Measurements from ENCODE around the gene VENTX. TPM values are rescaled to one million over a fixed set of nuclear protein-coding genes. Genes with fewer than 3 reads are reported as not detected.

Gene VENTX
- total RNA-seq, 1 experiment from 2014 or later, result not detected

GRCh38 chr10:133276435-133277201, 39.0 kb downstream of the VENTX start, which contains the start of gene ADAM8:
Gene ADAM8, minus strand, starts transcription at chr10:133276868. Its CDS starts 51 bp downstream, at chr10:133276817.
- H3K9ac ChIP-seq (ENCODE audit: low read length), result no peak within 1 kb of the TSS
- H3K4me1 ChIP-seq (ENCODE audit: control insufficient read depth in 1 of 2, insufficient read depth in 2 of 2, low read length in 2 of 2), result no peaks in the 10 kb centered on the region
- H3K9me3 ChIP-seq (ENCODE audit: control insufficient read depth in 1 of 2, insufficient read depth in 1 of 2, low read depth in 1 of 2, low read length in 2 of 2), result no peaks in the 10 kb centered on the region
- no peak within 1 kb of the TSS for H3K4me2 ChIP-seq (ENCODE audit: low read length)
- H3K4me3 ChIP-seq (replicated peaks in 1 of 2; ENCODE audit: low read depth in 1 of 2, low read length in 2 of 2), result no peak within 1 kb of the TSS
- DNase-seq (ENCODE audit: low read depth, low spot score) (no peak), ATAC-seq (no peak)
- no peak within 1 kb of the TSS for H2AFZ ChIP-seq (ENCODE audit: low read depth, low read length, poor library complexity, severe bottlenecking)
- POLR2A ChIA-PET, result no interaction called here
- RAD21 ChIA-PET (ENCODE audit: low non-redundant PET in 1 of 2, low total read pairs in 2 of 2, uncharacterized antibody in 2 of 2, unreplicated experiment in 2 of 2), result no interaction called here
- no peak for TF ChIP-seq YY1 (IDR thresholded peaks at IDR 0.05; ENCODE audit: extremely low read depth, insufficient replicate concordance, low read depth, low read length)
- no peak for TF ChIP-seq CTCF (IDR thresholded peaks at IDR 0.05 in 2 of 3, conservative IDR thresholded peaks at IDR 0.05 in 1 of 3; ENCODE audit: borderline replicate concordance in 1 of 3, insufficient read depth in 1 of 3, low read depth in 2 of 3, low read length in 2 of 3)
- no peak for TF ChIP-seq JUND (IDR thresholded peaks at IDR 0.05)
- intact Hi-C loops (cut with micrococcal nuclease), result no loop called here
- no TSS peak for BruUV-seq (replicated peaks)
- no peaks in the 10 kb centered on the region for H3K9me2 ChIP-seq (ENCODE audit: insufficient read depth)
- H3K27ac ChIP-seq (ENCODE audit: low read depth, low read length), result no peak within 1 kb of the TSS
- H4K20me1 ChIP-seq (ENCODE audit: insufficient read depth), result no peaks in the 10 kb centered on the region
- H3K79me2 ChIP-seq (ENCODE audit: insufficient read depth, low read length), result no peaks in the 10 kb centered on the region
- H3K36me3 ChIP-seq (ENCODE audit: control insufficient read depth in 1 of 2, insufficient read depth in 2 of 2, low read length in 2 of 2), result no peaks in the 10 kb centered on the region
- CTCF ChIA-PET, result no interaction called here
- no peaks in the 10 kb centered on the region for H3K27me3 ChIP-seq (ENCODE audit: insufficient read depth, low read length)

GRCh38 chr10:133277277-133277992, 39.8 kb downstream of the VENTX start:
- BruUV-seq (replicated peaks), result no TSS peak
- no peaks in the 10 kb centered on the region for H3K9me2 ChIP-seq (ENCODE audit: insufficient read depth)
- no peak overlapping the region for H3K4me2 ChIP-seq (ENCODE audit: low read length)
- intact Hi-C loops (cut with micrococcal nuclease), result no loop called here
- no peaks in the 10 kb centered on the region for H3K9me3 ChIP-seq (ENCODE audit: control insufficient read depth in 1 of 2, insufficient read depth in 1 of 2, low read depth in 1 of 2, low read length in 2 of 2)
- no peaks in the 10 kb centered on the region for H4K20me1 ChIP-seq (ENCODE audit: insufficient read depth)
- RAD21 ChIA-PET (ENCODE audit: low non-redundant PET in 1 of 2, low total read pairs in 2 of 2, uncharacterized antibody in 2 of 2, unreplicated experiment in 2 of 2), result no interaction called here
- H3K36me3 ChIP-seq (ENCODE audit: control insufficient read depth in 1 of 2, insufficient read depth in 2 of 2, low read length in 2 of 2), result no peaks in the 10 kb centered on the region
- no peaks in the 10 kb centered on the region for H3K27me3 ChIP-seq (ENCODE audit: insufficient read depth, low read length)
- POLR2A ChIA-PET, result no interaction called here
- no peak overlapping the region for H3K27ac ChIP-seq (ENCODE audit: low read depth, low read length)
- no peak overlapping the region for H2AFZ ChIP-seq (ENCODE audit: low read depth, low read length, poor library complexity, severe bottlenecking)
- no peak for DNase-seq (ENCODE audit: low read depth, low spot score)
- no peak overlapping the region for H3K4me3 ChIP-seq (replicated peaks in 1 of 2; ENCODE audit: low read depth in 1 of 2, low read length in 2 of 2)
- CTCF ChIA-PET, result no interaction called here
- TF ChIP-seq JUND (IDR thresholded peaks at IDR 0.05) (no peak), YY1 (IDR thresholded peaks at IDR 0.05; ENCODE audit: extremely low read depth, insufficient replicate concordance, low read depth, low read length) (no peak), ZFX (IDR thresholded peaks at IDR 0.05) (no peak), SIN3A (IDR thresholded peaks at IDR 0.05; ENCODE audit: low read depth) (no peak), CEBPB (IDR thresholded peaks at IDR 0.05; ENCODE audit: low read depth) (no peak), SRF (IDR thresholded peaks at IDR 0.05; ENCODE audit: low read depth) (no peak), FOSL1 (IDR thresholded peaks at IDR 0.05; ENCODE audit: low read depth) (no peak), SP1 (IDR thresholded peaks at IDR 0.05; ENCODE audit: low read depth) (no peak), EZH2 (IDR thresholded peaks at IDR 0.05) (no peak), EGR1 (IDR thresholded peaks at IDR 0.05; ENCODE audit: low read depth) (no peak), ZBTB33 (IDR thresholded peaks at IDR 0.05; ENCODE audit: extremely low read depth, insufficient replicate concordance, low read length) (no peak), ZNF274 (IDR thresholded peaks at IDR 0.05; ENCODE audit: low read depth, low read length) (no peak)
- ATAC-seq, result peak; percentile 21; the same call in 1 of the 2 replicates
- H3K4me1 ChIP-seq (ENCODE audit: control insufficient read depth in 1 of 2, insufficient read depth in 2 of 2, low read length in 2 of 2), result no peaks in the 10 kb centered on the region
- no peaks in the 10 kb centered on the region for H3K79me2 ChIP-seq (ENCODE audit: insufficient read depth, low read length)
- H3K9ac ChIP-seq (ENCODE audit: low read length), result no peak overlapping the region

Data from HCT116 (cell line).